NCI-H146 treated with DMSO at 0.1 percent for 48 hours (cell line): ENCODE results near the gene TRIM41.
"Not testable (repeated sequence)": the region's sequence is repeated elsewhere in the genome, so short reads cannot be mapped to it uniquely, and the experiment has no call there.

ENCODE experiments used
- DNase-seq: peaks from one replicate; lab custom pipeline; 2025; ENCODE audit not compliant: unreplicated experiment; lab: John Stamatoyannopoulos, UW

The TRIM41 gene

DNA sequence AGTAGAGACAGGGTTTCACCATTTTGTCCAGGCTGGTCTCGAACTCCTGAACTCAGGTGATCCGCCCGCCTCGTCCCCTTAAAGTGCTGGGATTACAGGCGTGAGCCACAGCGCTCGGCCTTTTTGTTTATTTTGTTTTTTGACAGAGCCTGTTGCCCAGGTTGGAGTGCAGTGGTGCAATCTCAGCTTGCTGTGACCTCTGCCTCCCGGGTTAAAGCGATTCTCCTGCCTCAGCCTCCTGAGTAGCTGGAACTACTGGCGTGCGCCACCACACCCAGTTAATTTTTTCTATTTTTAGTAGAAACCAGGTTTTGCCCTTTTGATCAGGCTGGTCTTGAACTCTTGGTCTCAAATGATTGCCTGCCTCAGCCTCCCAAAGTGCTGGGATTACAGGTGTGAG, 12.9 kb upstream of the TRIM41 start:
- DNase-seq: not testable (repeated sequence)

GRCh38 chr5:181210698-181211097, 12.4 kb upstream of the TRIM41 start:
- not testable (repeated sequence) for DNase-seq

GRCh38 chr5:181211208-181211607, 11.9 kb upstream of the TRIM41 start:
- DNase-seq: no peak

- no peak for DNase-seq
These were observed 11.0 kb upstream of the TRIM41 start for GRCh38 chr5:181212080-181212479.

DNA sequence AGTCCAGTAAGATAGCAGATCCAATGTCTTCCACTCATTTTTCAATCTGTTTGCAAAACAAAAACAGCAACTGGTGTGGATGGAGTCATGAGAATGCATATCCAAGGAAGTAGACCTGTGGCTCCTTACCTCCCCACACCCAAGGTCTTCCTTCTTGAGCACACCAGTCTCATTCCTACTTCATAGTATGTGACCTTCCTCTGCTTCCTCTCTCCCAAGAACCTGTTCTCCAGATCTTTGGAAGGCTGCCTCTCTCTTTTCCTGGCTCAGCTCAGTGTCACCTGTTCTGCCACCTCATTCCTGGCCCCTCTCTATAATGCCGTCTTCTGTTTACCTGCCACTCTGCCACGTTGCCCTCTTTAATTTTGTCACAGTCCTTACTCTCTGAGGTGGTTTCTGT, 10.1 kb upstream of the TRIM41 start:
- no peak for DNase-seq

DNA sequence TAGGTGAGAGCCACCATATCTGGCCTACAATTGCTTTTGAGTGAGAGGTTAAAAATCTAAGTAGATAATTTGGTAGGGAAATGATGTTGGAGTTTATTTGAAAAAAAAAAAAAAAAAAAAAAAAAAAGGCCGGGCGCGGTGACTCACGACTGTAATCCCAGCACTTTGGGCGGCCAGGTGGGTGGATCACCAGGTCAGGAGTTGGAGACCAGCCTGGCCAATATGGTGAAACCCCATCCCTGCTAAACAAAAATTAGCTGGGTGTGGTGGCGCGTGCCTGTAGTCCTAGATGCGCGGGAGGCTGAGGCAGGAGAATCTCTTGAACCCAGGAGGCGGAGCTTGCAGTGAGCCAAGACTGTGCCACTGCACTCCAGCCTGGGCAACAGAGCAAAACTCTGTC, 8.8 kb upstream of the TRIM41 start:
- not testable (repeated sequence) for DNase-seq

GRCh38 chr5:181215997-181216989, 6.8 kb upstream of the TRIM41 start:
- DNase-seq: no peak

GRCh38 chr5:181217111-181217802, 5.8 kb upstream of the TRIM41 start:
- DNase-seq: no peak

- no peak for DNase-seq
These were observed 5.3 kb upstream of the TRIM41 start for GRCh38 chr5:181217803-181218062.

GRCh38 chr5:181218795-181219124, 4.3 kb upstream of the TRIM41 start:
- no peak for DNase-seq

DNA sequence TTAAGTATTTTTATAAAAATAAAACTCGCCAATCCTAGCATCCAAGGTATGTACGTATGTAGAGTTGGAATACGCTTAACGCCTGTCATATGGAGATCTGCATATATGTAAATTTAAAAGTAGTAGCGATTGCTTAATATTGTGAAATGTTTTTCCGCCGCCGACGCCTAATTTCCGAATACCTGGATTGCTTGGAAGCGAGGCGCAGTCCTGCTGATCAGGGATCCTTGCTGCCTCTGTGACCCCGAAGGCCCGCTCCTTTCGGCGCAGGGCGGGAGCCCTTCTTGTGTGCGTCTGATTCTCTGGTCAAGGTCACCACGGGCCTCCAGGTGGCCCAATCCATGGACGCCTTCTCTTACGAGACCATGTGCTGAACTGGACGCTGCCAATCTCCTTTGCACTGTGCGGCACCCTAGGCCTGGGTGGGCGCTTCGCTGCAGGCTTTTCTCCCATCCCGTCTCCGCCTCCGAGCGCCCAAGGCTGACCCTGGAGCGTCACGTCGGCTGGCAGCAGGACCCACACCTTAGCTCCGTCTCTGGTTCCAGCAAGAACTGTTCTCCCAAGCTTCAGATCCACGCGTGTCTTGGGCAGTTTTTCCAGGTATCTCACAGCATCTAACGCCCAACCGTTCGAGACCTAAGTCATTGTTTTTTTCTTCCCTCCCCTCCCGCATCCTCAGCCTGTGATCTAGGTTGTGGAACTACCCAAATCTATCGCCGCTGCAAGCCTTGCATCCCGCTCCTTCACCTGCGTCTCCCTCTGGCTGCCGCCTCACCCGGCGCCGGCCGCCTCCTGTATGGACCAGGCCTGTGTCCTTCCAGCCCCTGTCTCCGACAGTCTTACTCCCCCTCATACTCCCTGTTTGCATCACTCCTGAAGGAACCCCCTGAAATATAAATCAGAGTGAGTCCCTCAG, 3.6 kb upstream of the TRIM41 start:
- DNase-seq: no peak

DNA sequence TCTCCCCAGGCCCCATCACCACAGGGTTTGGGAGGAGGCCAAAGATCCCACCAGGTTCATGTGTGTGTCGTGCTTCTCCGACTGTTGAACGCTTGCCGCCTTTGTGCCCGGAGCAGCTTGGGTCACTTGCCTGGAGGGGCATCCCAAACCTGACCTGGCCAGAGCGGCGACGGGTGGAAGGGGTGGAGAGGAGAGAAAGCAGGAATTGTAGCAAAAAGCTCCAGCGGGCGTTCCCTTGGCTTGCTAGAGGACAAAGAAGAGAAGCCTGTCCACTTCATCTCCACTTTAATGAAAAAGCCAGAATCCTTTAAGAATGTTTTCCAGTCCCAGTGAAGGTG, 2.9 kb upstream of the TRIM41 start:
- DNase-seq: no peak

DNA sequence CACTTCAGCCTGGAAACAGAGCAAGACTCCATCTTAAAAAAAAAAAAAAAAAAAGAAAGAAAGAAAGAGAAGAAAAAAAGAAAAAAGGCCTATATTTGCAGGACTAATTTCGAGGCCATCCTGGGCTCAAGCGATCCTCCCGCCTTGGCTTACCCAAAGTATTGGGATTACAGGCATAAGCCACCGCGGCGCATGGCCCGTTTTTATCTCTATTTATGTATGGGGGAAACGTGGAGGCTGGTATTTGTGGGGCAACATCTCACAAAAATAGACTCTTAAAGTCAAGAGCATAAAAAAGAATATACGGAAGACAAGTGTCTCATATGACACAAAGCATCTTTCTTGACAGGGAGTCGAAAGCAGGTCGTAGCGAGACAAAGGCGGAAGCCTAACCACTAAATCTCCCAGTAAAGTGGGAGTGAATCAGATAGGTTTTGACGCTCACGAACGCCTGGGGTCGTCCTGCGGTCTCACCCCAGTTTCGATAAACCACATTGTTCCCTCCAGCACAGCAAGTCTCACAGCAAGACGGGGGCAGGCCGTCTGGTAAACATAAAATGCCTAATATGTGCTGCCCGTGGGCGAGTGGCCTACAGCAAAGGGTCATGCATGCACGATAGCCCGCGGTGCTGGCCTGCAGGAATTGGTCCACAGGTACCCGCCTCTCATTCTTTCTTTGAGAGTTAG, 1.8 kb upstream of the TRIM41 start:
- no peak for DNase-seq

GRCh38 chr5:181221792-181222629, 1.1 kb upstream of the TRIM41 start:
- DNase-seq: no peak

GRCh38 chr5:181222630-181223057, 437 bp upstream of the TRIM41 start:
- DNase-seq: no peak

- DNase-seq: no peak
These were observed 778 bp downstream of the TRIM41 start for GRCh38 chr5:181223729-181224389.

- DNase-seq: no peak
These were observed 1.5 kb downstream of the TRIM41 start for GRCh38 chr5:181224390-181225229.

- DNase-seq: no peak
These were observed 6.9 kb downstream of the TRIM41 start for GRCh38 chr5:181229996-181230395.

DNA sequence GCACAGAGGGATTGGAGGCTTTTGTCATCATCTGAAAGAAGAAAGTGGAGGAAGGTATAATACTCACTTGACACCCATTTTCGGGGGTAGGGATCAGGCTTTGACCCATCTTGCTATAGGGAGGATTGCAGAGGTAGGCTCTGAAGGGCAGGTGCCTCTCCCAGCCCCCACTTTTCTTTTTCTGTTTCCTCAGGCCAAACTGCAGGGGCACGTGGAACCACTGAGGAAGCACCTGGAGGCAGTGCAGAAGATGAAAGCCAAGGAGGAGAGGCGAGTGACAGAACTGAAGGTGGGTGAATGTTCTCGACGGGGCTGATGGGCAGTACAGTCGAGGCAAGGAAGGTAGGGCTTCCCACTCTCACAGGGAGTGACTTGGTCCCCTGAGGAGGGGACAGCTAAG, 7.5 kb downstream of the TRIM41 start:
- DNase-seq: no peak
